ENCODE data around the gene NEU3. TPM values are rescaled to one million over a fixed set of nuclear protein-coding genes. Genes with fewer than 3 reads are reported as not detected.
"Not testable (repeated sequence)": the region's sequence is repeated elsewhere in the genome, so short reads cannot be mapped to it uniquely, and the experiment has no call there.

The NEU3 gene
- total and polyA plus RNA-seq, 3 experiments from 2014 or later = 2.1 to 12.7 (median 12.7) TPM

- no peaks in the 10 kb centered on the region for H3K9me3 ChIP-seq (ENCODE audit: low read length)
- no peaks in the 10 kb centered on the region for H3K4me1 Mint-ChIP-seq
- no peak overlapping the region for H3K4me3 ChIP-seq (ENCODE audit: low read length)
- peaks cover 23% of the 10 kb centered on the region for H3K36me3 ChIP-seq (ENCODE audit: insufficient read depth, low read length)
- H3K27me3 Mint-ChIP-seq = no peaks in the 10 kb centered on the region
- H3K4me1 ChIP-seq (ENCODE audit: insufficient read depth, low read length) = no peaks in the 10 kb centered on the region
- CTCF ChIA-PET = interaction anchor here (1.2 kb wide), 2 partner anchors 15 to 244 kb away, joined by 3 to 4 read pairs; partner anchors contain the start of gene NEU3
- no peak overlapping the region for H3K4me3 Mint-ChIP-seq
- POLR2A ChIA-PET = no interaction called here
- H3K36me3 Mint-ChIP-seq = peaks cover 8 to 48% (median 16%) of the 10 kb centered on the region in 3 donors
- H3K27ac Mint-ChIP-seq = no peak overlapping the region
- no peaks in the 10 kb centered on the region for H3K27me3 ChIP-seq (ENCODE audit: insufficient read depth, low read length, poor library complexity, severe bottlenecking)
- H3K9me3 Mint-ChIP-seq = no peaks in the 10 kb centered on the region
- H3K27ac ChIP-seq (ENCODE audit: low read depth, low read length) = no peak overlapping the region
- DNase-seq = no peak
Measured at GRCh38 chr11:75004215-75004614, 15.5 kb downstream of the NEU3 start.

GRCh38 chr11:75011357-75011756 lies 22.6 kb downstream of the NEU3 start:
- no peak for DNase-seq
- no peaks in the 10 kb centered on the region for H3K4me1 Mint-ChIP-seq
- H3K27me3 ChIP-seq (ENCODE audit: insufficient read depth, low read length, poor library complexity, severe bottlenecking) = no peaks in the 10 kb centered on the region
- no peaks in the 10 kb centered on the region for H3K4me1 ChIP-seq (ENCODE audit: insufficient read depth, low read length)
- H3K36me3 ChIP-seq (ENCODE audit: insufficient read depth, low read length) = peaks cover 19% of the 10 kb centered on the region
- no peak overlapping the region for H3K27ac Mint-ChIP-seq
- no peaks in the 10 kb centered on the region for H3K9me3 Mint-ChIP-seq
- CTCF ChIA-PET = interaction anchor here (1.1 to 4.8 kb wide), 2 partner anchors 11 to 129 kb away, joined by 3 to 21 read pairs; no protein-coding TSS in a partner anchor
- H3K27ac ChIP-seq (ENCODE audit: low read depth, low read length) = no peak overlapping the region
- POLR2A ChIA-PET = no interaction called here
- peaks cover 0 to 53% (median 14%) of the 10 kb centered on the region in 3 donors for H3K36me3 Mint-ChIP-seq
- no peaks in the 10 kb centered on the region for H3K9me3 ChIP-seq (ENCODE audit: low read length)
- no peak overlapping the region for H3K4me3 Mint-ChIP-seq
- no peak overlapping the region for H3K4me3 ChIP-seq (ENCODE audit: low read length)
- no peaks in the 10 kb centered on the region for H3K27me3 Mint-ChIP-seq

- H3K36me3 ChIP-seq (ENCODE audit: insufficient read depth, low read length) = peaks cover 14% of the 10 kb centered on the region
- POLR2A ChIA-PET = no interaction called here
Measured at GRCh38 chr11:75011872-75012271, 23.1 kb downstream of the NEU3 start.

DNA sequence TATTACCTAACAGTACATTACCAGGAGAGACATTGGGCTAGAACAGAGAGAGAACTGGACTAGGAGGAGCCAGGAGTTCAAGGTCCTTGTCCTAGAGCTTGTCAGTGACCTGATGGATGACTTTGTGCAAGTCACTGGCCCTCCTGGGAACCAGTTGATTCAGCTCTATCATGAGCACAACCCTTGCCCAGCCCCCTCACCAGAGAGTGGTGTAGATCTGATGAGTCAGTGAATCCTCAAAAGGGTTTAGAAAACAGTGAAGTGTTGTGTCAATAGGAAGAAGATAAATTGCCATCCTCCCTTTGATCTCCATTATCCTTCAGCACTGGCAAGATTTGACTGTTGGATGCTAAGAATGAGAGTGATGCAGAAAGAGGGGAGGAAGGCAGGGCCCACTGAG lies 24.3 kb downstream of the NEU3 start:
- Mint-ChIP-seq H3K4me1 (no peaks in the 10 kb centered on the region), H3K36me3 (peaks cover 0 to 37% (median 17%) of the 10 kb centered on the region in 3 donors), H3K9me3 (no peaks in the 10 kb centered on the region), H3K27ac (peak overlapping the region in 1 of 8 donors; percentile 50), H3K27me3 (no peaks in the 10 kb centered on the region), H3K4me3 (no peak overlapping the region)
- no peaks in the 10 kb centered on the region for H3K4me1 ChIP-seq (ENCODE audit: insufficient read depth, low read length)
- H3K4me3 ChIP-seq (ENCODE audit: low read length) = no peak overlapping the region
- H3K36me3 ChIP-seq (ENCODE audit: insufficient read depth, low read length) = peaks cover 6% of the 10 kb centered on the region
- ChIA-PET POLR2A (no interaction called here), CTCF (interaction anchor here (4.8 kb wide), 1 partner anchor 10 kb away, joined by 21 read pairs; no protein-coding TSS in a partner anchor)
- no peak for DNase-seq
- no peak overlapping the region for H3K27ac ChIP-seq (ENCODE audit: low read depth, low read length)
- H3K27me3 ChIP-seq (ENCODE audit: insufficient read depth, low read length, poor library complexity, severe bottlenecking) = no peaks in the 10 kb centered on the region
- H3K9me3 ChIP-seq (ENCODE audit: low read length) = no peaks in the 10 kb centered on the region

More at GRCh38 chr11:75011872-75012271, 23.1 kb downstream of the NEU3 start:
- no peaks in the 10 kb centered on the region for H3K9me3 Mint-ChIP-seq
- Histone ChIP-seq H3K27me3 (ENCODE audit: insufficient read depth, low read length, poor library complexity, severe bottlenecking) (no peaks in the 10 kb centered on the region), H3K4me1 (ENCODE audit: insufficient read depth, low read length) (no peaks in the 10 kb centered on the region), H3K9me3 (ENCODE audit: low read length) (no peaks in the 10 kb centered on the region), H3K4me3 (ENCODE audit: low read length) (no peak overlapping the region), H3K27ac (ENCODE audit: low read depth, low read length) (no peak overlapping the region)
- H3K4me1 Mint-ChIP-seq = no peaks in the 10 kb centered on the region
- H3K36me3 Mint-ChIP-seq = peaks cover 0 to 48% (median 18%) of the 10 kb centered on the region in 3 donors
- no peak overlapping the region for H3K4me3 Mint-ChIP-seq
- CTCF ChIA-PET = interaction anchor here (4.8 kb wide), 1 partner anchor 11 kb away, joined by 21 read pairs; no protein-coding TSS in a partner anchor
- H3K27me3 Mint-ChIP-seq = no peaks in the 10 kb centered on the region
- no peak for DNase-seq
- no peak overlapping the region for H3K27ac Mint-ChIP-seq

DNA sequence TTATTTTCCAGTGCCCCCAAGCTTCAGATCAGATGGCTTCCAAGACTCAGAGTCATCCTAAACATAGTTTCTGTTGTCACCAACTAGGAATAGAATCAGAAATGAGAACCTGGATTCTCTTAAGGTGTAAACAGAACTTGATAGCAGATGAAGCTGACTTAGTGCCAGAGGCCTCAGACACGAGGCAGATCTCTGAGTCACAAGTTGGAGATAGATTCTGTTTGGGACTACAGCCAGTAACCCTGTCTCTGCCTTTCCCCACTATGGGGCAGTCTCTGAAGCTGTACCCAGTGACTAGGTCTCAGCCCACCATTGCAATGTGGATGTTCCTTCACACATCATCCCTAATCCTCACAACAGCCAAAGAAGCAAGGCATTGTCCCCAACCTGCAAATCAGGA lies 25.4 kb downstream of the NEU3 start:
- CTCF ChIA-PET = interaction anchor here (1.1 to 4.8 kb wide), 2 partner anchors 9 kb away, joined by 3 to 21 read pairs; no protein-coding TSS in a partner anchor
- POLR2A ChIA-PET = no interaction called here
- Mint-ChIP-seq H3K27me3 (no peaks in the 10 kb centered on the region), H3K9me3 (peaks cover 0 to 4% (median 0%) of the 10 kb centered on the region in 5 donors), H3K36me3 (peaks cover 5 to 33% (median 21%) of the 10 kb centered on the region in 3 donors), H3K4me3 (no peak overlapping the region), H3K27ac (no peak overlapping the region), H3K4me1 (no peaks in the 10 kb centered on the region)
- DNase-seq = no peak
- H3K4me3 ChIP-seq (ENCODE audit: low read length) = no peak overlapping the region
- H3K36me3 ChIP-seq (ENCODE audit: insufficient read depth, low read length) = peaks cover 6% of the 10 kb centered on the region
- no peak overlapping the region for H3K27ac ChIP-seq (ENCODE audit: low read depth, low read length)
- H3K4me1 ChIP-seq (ENCODE audit: insufficient read depth, low read length) = no peaks in the 10 kb centered on the region
- H3K27me3 ChIP-seq (ENCODE audit: insufficient read depth, low read length, poor library complexity, severe bottlenecking) = no peaks in the 10 kb centered on the region
- no peaks in the 10 kb centered on the region for H3K9me3 ChIP-seq (ENCODE audit: low read length)

DNA sequence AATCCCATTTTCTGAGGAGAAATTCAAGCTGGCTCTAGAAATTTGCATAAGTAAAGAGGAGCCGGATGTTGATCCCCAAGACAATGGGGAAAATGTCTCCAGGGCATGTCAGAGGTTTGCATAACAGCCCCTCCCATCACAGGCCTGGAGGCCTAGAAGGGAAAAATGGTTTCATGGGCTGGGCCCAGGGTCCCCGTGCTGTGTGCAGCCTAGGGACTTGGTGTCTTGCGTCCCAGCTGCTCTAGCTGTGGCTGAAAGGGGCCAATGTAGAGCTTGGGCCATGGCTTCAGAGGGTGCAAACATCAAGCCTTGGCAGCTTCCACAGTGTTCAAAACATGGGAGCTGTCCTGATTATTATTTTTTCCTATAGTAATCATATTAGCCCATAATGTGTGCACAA lies 30.5 kb downstream of the NEU3 start:
- H3K27me3 Mint-ChIP-seq; H3K36me3 ChIP-seq (ENCODE audit: insufficient read depth, low read length); H3K9me3 ChIP-seq (ENCODE audit: low read length); DNase-seq; H3K4me1 ChIP-seq (ENCODE audit: insufficient read depth, low read length); H3K4me1 Mint-ChIP-seq; POLR2A ChIA-PET; H3K4me3 Mint-ChIP-seq; H3K27ac ChIP-seq (ENCODE audit: low read depth, low read length); H3K4me3 ChIP-seq (ENCODE audit: low read length); H3K9me3 Mint-ChIP-seq; H3K27ac Mint-ChIP-seq; H3K27me3 ChIP-seq (ENCODE audit: insufficient read depth, low read length, poor library complexity, severe bottlenecking): not testable (repeated sequence)
- CTCF ChIA-PET = interaction anchor here (1.0 kb wide), 1 partner anchor 222 kb away, joined by 3 read pairs; the partner anchor contains the start of gene TPBGL
- peaks cover 5 to 11% (median 5%) of the 10 kb centered on the region in 3 donors for H3K36me3 Mint-ChIP-seq

GRCh38 chr11:75020328-75020727 lies 31.6 kb downstream of the NEU3 start:
- peaks cover 3 to 11% (median 5%) of the 10 kb centered on the region in 3 donors for H3K36me3 Mint-ChIP-seq
- CTCF ChIA-PET = interaction anchor here (1.0 kb wide), 1 partner anchor 221 kb away, joined by 3 read pairs; the partner anchor contains the start of gene TPBGL
- H3K4me1 ChIP-seq (ENCODE audit: insufficient read depth, low read length); H3K4me1 Mint-ChIP-seq; H3K36me3 ChIP-seq (ENCODE audit: insufficient read depth, low read length); H3K4me3 Mint-ChIP-seq; H3K27ac ChIP-seq (ENCODE audit: low read depth, low read length); H3K27ac Mint-ChIP-seq; H3K9me3 ChIP-seq (ENCODE audit: low read length); DNase-seq; H3K4me3 ChIP-seq (ENCODE audit: low read length); H3K27me3 ChIP-seq (ENCODE audit: insufficient read depth, low read length, poor library complexity, severe bottlenecking); H3K27me3 Mint-ChIP-seq; POLR2A ChIA-PET; H3K9me3 Mint-ChIP-seq: not testable (repeated sequence)

- H3K4me1 Mint-ChIP-seq = no peaks in the 10 kb centered on the region
- H3K27me3 Mint-ChIP-seq = no peaks in the 10 kb centered on the region
- H3K4me3 Mint-ChIP-seq = no peak overlapping the region
- no peak overlapping the region for H3K4me3 ChIP-seq (ENCODE audit: low read length)
- H3K9me3 Mint-ChIP-seq = peaks cover 0 to 4% (median 2%) of the 10 kb centered on the region in 5 donors
- peaks cover 3 to 5% (median 4%) of the 10 kb centered on the region in 3 donors for H3K36me3 Mint-ChIP-seq
- ChIA-PET POLR2A (no interaction called here), CTCF (interaction anchor here (0.7 to 5.5 kb wide), 16 partner anchors 9 to 280 kb away, joined by 3 to 38 read pairs (median 4); no protein-coding TSS in a partner anchor)
- no peak overlapping the region for H3K27ac ChIP-seq (ENCODE audit: low read depth, low read length)
- H3K27me3 ChIP-seq (ENCODE audit: insufficient read depth, low read length, poor library complexity, severe bottlenecking) = no peaks in the 10 kb centered on the region
- H3K27ac Mint-ChIP-seq = no peak overlapping the region
- no peaks in the 10 kb centered on the region for H3K4me1 ChIP-seq (ENCODE audit: insufficient read depth, low read length)
- no peaks in the 10 kb centered on the region for H3K36me3 ChIP-seq (ENCODE audit: insufficient read depth, low read length)
- DNase-seq = no peak
- H3K9me3 ChIP-seq (ENCODE audit: low read length) = no peaks in the 10 kb centered on the region
Measured at GRCh38 chr11:75022296-75022695, 33.6 kb downstream of the NEU3 start.

All from CD8-positive, alpha-beta memory T cell (primary cell).